Measurements from ENCODE around the gene FOSB. TPM values are rescaled to one million over a fixed set of nuclear protein-coding genes. Genes with fewer than 3 reads are reported as not detected.

Gene FOSB
- total RNA-seq, 2 donors from 2014 or later, result 20.3 to 24.6 TPM

- DNase-seq, result no peak
- no peak for ATAC-seq (replicated peaks in 1 of 2)
- no peaks in the 10 kb centered on the region for H3K36me3 Mint-ChIP-seq (ENCODE audit: insufficient read depth in 2 of 2)
- H3K4me3 Mint-ChIP-seq, result no peak overlapping the region
- H3K4me1 Mint-ChIP-seq (ENCODE audit: low read depth), result peaks cover 16% of the 10 kb centered on the region
- H3K27ac Mint-ChIP-seq, result no peak overlapping the region
- no peaks in the 10 kb centered on the region for H3K9me3 Mint-ChIP-seq
- no peaks in the 10 kb centered on the region for H3K27me3 Mint-ChIP-seq (ENCODE audit: low read depth)
Measured at GRCh38 chr19:45464274-45464673, 3.5 kb upstream of the FOSB start.

- no peak for ATAC-seq (replicated peaks in 1 of 2)
- Mint-ChIP-seq H3K36me3 (ENCODE audit: insufficient read depth in 2 of 2) (no peaks in the 10 kb centered on the region), H3K9me3 (no peaks in the 10 kb centered on the region), H3K4me3 (no peak overlapping the region), H3K4me1 (ENCODE audit: low read depth) (peaks cover 21% of the 10 kb centered on the region), H3K27me3 (ENCODE audit: low read depth) (no peaks in the 10 kb centered on the region), H3K27ac (no peak overlapping the region)
- DNase-seq, result no peak
Measured at GRCh38 chr19:45464852-45465441, 2.8 kb upstream of the FOSB start.

- ATAC-seq (replicated peaks in 1 of 2) (no peak), DNase-seq (no peak)
- no peaks in the 10 kb centered on the region for H3K9me3 Mint-ChIP-seq
- no peak overlapping the region for H3K27ac Mint-ChIP-seq
- H3K4me3 Mint-ChIP-seq, result peak overlapping the region; percentile 95 to 97
- peaks cover 35% of the 10 kb centered on the region for H3K4me1 Mint-ChIP-seq (ENCODE audit: low read depth)
- H3K36me3 Mint-ChIP-seq (ENCODE audit: insufficient read depth in 2 of 2), result no peaks in the 10 kb centered on the region
- H3K27me3 Mint-ChIP-seq (ENCODE audit: low read depth), result peaks cover 7% of the 10 kb centered on the region
Measured at GRCh38 chr19:45467115-45467455, 711 bp upstream of the FOSB start.

- Mint-ChIP-seq H3K4me3 (peak overlapping the region; percentile 95 to 97), H3K9me3 (no peaks in the 10 kb centered on the region), H3K27ac (peak overlapping the region; percentile 94), H3K27me3 (ENCODE audit: low read depth) (peaks cover 18% of the 10 kb centered on the region), H3K4me1 (ENCODE audit: low read depth) (peaks cover 41% of the 10 kb centered on the region), H3K36me3 (ENCODE audit: insufficient read depth in 2 of 2) (peaks cover 0 to 3% of the 10 kb centered on the region in 2 donors)
- DNase-seq (peak; percentile 39 to 42), ATAC-seq (replicated peaks in 1 of 2) (peak; percentile 4)
Measured at GRCh38 chr19:45468159-45468651, 409 bp downstream of the FOSB start.

GRCh38 chr19:45468803-45469131 is 971 bp downstream of the FOSB start:
- Mint-ChIP-seq H3K9me3 (no peaks in the 10 kb centered on the region), H3K36me3 (ENCODE audit: insufficient read depth in 2 of 2) (peaks cover 0 to 3% of the 10 kb centered on the region in 2 donors), H3K4me1 (ENCODE audit: low read depth) (peaks cover 41% of the 10 kb centered on the region), H3K4me3 (peak overlapping the region; percentile 95 to 97), H3K27me3 (ENCODE audit: low read depth) (peaks cover 18% of the 10 kb centered on the region), H3K27ac (peak overlapping the region; percentile 94)
- DNase-seq (no peak), ATAC-seq (replicated peaks in 1 of 2) (peak; percentile 49 to 58)

GRCh38 chr19:45469132-45469944 is 1.5 kb downstream of the FOSB start:
- Mint-ChIP-seq H3K4me3 (peak overlapping the region; percentile 95 to 97), H3K9me3 (no peaks in the 10 kb centered on the region), H3K4me1 (ENCODE audit: low read depth) (peaks cover 41% of the 10 kb centered on the region), H3K27me3 (ENCODE audit: low read depth) (peaks cover 18% of the 10 kb centered on the region), H3K27ac (peak overlapping the region; percentile 89), H3K36me3 (ENCODE audit: insufficient read depth in 2 of 2) (peaks cover 0 to 3% of the 10 kb centered on the region in 2 donors)
- ATAC-seq (replicated peaks in 1 of 2) (peak; percentile 79 to 83), DNase-seq (peak; percentile 95 to 96)

- H3K27me3 Mint-ChIP-seq (ENCODE audit: low read depth), result peaks cover 25% of the 10 kb centered on the region
- H3K4me1 Mint-ChIP-seq (ENCODE audit: low read depth), result peaks cover 44% of the 10 kb centered on the region
- H3K27ac Mint-ChIP-seq, result peak overlapping the region; percentile 89
- ATAC-seq (replicated peaks in 1 of 2), result peak in 1 of 2 donors; percentile 6
- H3K9me3 Mint-ChIP-seq, result no peaks in the 10 kb centered on the region
- H3K36me3 Mint-ChIP-seq (ENCODE audit: insufficient read depth in 2 of 2), result peaks cover 1 to 3% of the 10 kb centered on the region in 2 donors
- H3K4me3 Mint-ChIP-seq, result peak overlapping the region; percentile 95 to 97
- DNase-seq, result peak; percentile 34 to 42
Measured at GRCh38 chr19:45469945-45470761, 2.4 kb downstream of the FOSB start.

- ATAC-seq (replicated peaks in 1 of 2) (no peak), DNase-seq (no peak)
- Mint-ChIP-seq H3K27me3 (ENCODE audit: low read depth) (peaks cover 31% of the 10 kb centered on the region), H3K27ac (no peak overlapping the region), H3K4me3 (peak overlapping the region; percentile 95 to 97), H3K36me3 (ENCODE audit: insufficient read depth in 2 of 2) (peaks cover 1 to 3% of the 10 kb centered on the region in 2 donors), H3K9me3 (no peaks in the 10 kb centered on the region), H3K4me1 (ENCODE audit: low read depth) (peaks cover 48% of the 10 kb centered on the region)
Measured at GRCh38 chr19:45470762-45471081, 2.9 kb downstream of the FOSB start.

GRCh38 chr19:45471111-45471930 is 3.5 kb downstream of the FOSB start:
- Mint-ChIP-seq H3K4me3 (peak overlapping the region in 1 of 2 donors; percentile 1), H3K36me3 (ENCODE audit: insufficient read depth in 2 of 2) (peaks cover 1 to 3% of the 10 kb centered on the region in 2 donors), H3K27me3 (ENCODE audit: low read depth) (peaks cover 33% of the 10 kb centered on the region)

GRCh38 chr19:45471931-45472562 is 4.3 kb downstream of the FOSB start:
- Mint-ChIP-seq H3K9me3 (no peaks in the 10 kb centered on the region), H3K36me3 (ENCODE audit: insufficient read depth in 2 of 2) (peaks cover 1 to 3% of the 10 kb centered on the region in 2 donors), H3K4me1 (ENCODE audit: low read depth) (peaks cover 49% of the 10 kb centered on the region), H3K4me3 (peak overlapping the region in 1 of 2 donors; percentile 1), H3K27ac (no peak overlapping the region), H3K27me3 (ENCODE audit: low read depth) (peaks cover 40% of the 10 kb centered on the region)
- ATAC-seq (replicated peaks in 1 of 2), result no peak
- no peak for DNase-seq

More at GRCh38 chr19:45471111-45471930, 3.5 kb downstream of the FOSB start:
- peaks cover 48% of the 10 kb centered on the region for H3K4me1 Mint-ChIP-seq (ENCODE audit: low read depth)
- DNase-seq (no peak), ATAC-seq (replicated peaks in 1 of 2) (no peak)
- H3K27ac Mint-ChIP-seq, result no peak overlapping the region
- no peaks in the 10 kb centered on the region for H3K9me3 Mint-ChIP-seq

GRCh38 chr19:45472563-45473366 is 5.0 kb downstream of the FOSB start:
- Mint-ChIP-seq H3K9me3 (no peaks in the 10 kb centered on the region), H3K27ac (no peak overlapping the region), H3K27me3 (ENCODE audit: low read depth) (peaks cover 43% of the 10 kb centered on the region), H3K4me1 (ENCODE audit: low read depth) (peaks cover 50% of the 10 kb centered on the region), H3K36me3 (ENCODE audit: insufficient read depth in 2 of 2) (peaks cover 1 to 3% of the 10 kb centered on the region in 2 donors), H3K4me3 (peak overlapping the region in 1 of 2 donors; percentile 63)
- no peak for DNase-seq
- no peak for ATAC-seq (replicated peaks in 1 of 2)

Measured in activated T-cell treated with anti-CD3 and anti-CD28 coated beads, Interleukin-2, amount 50 U/mL, for 72 hours (primary cell).